C4-2B (cell line): ENCODE measurements around the gene DCK.

Experiments used
- ZFX ChIP-seq: fragments of 450-650 bp; IDR thresholded peaks from 2 replicates; pipeline ENCODE4 v1.6.1; 2017
- TF ChIP-seq, protein P1 (sequence below): fragments of 450-650 bp; conservative IDR thresholded peaks from 2 replicates; pipeline ENCODE4 v1.5.1; 2017; ENCODE audit warnings: mild to moderate bottlenecking

DNA sequence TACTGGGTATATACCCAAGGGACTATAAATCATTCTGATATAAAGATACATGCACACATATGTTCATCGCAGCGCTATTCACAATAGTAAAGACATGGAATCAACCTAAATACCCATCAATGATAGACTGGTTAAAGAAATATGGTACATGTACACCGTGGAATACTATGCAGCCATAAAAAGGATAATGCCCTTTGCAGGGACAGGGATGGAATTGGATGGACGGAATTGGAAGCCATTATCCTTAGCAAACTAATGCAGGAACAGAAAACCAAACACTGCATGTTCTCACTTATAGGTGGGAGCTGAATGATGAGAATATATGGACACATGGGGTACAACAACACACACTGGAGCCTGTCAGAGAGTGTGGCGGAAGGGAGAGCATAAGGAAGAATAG lies 55.9 kb downstream of the DCK start:
- TF ChIP-seq, protein P1, sequence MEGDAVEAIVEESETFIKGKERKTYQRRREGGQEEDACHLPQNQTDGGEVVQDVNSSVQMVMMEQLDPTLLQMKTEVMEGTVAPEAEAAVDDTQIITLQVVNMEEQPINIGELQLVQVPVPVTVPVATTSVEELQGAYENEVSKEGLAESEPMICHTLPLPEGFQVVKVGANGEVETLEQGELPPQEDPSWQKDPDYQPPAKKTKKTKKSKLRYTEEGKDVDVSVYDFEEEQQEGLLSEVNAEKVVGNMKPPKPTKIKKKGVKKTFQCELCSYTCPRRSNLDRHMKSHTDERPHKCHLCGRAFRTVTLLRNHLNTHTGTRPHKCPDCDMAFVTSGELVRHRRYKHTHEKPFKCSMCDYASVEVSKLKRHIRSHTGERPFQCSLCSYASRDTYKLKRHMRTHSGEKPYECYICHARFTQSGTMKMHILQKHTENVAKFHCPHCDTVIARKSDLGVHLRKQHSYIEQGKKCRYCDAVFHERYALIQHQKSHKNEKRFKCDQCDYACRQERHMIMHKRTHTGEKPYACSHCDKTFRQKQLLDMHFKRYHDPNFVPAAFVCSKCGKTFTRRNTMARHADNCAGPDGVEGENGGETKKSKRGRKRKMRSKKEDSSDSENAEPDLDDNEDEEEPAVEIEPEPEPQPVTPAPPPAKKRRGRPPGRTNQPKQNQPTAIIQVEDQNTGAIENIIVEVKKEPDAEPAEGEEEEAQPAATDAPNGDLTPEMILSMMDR: no peak
- TF ChIP-seq ZFX: no peak
